HEK293 (cell line): ENCODE results near the gene PARD6B.

Experiments used
- CTCF ChIA-PET: fragments of 350-600 bp; formaldehyde crosslinking; extraction: SDS; loops from one replicate; lab custom pipeline; 2021; ENCODE audit warnings: antibody characterized with exemption; lab: Yijun Ruan, JAX
- POLR2A ChIA-PET: fragments of 300-600 bp; formaldehyde crosslinking; extraction: SDS; loops from one replicate; lab custom pipeline; 2020; ENCODE audit warnings: antibody characterized with exemption, inconsistent platforms; lab: Yijun Ruan, JAX
- H3K27ac ChIP-seq: fragments of 200-500 bp; sonication (Bioruptor generic); 2 replicates; pipeline ENCODE4 v1.5.1; 2014; ENCODE audit warnings: low read depth, low read length, control low read depth, inconsistent platforms; ENCODE audit errors: extremely low read depth
- H3K36me3 ChIP-seq, 2 experiments: fragments of 200-500 bp in 1 of 2; sonication (Bioruptor generic) in 1 of 2; 1 replicate in 1 of 2; 2 replicates in 1 of 2; pipeline ENCODE4 v1.5.1; 2014 to 2017; ENCODE audit warnings: inconsistent platforms in 2 of 2, low read length in 2 of 2; ENCODE audit not compliant: control insufficient read depth in 2 of 2, insufficient read depth in 1 of 2
- H3K4me1 ChIP-seq: fragments of 200-500 bp; sonication (Bioruptor generic); 2 replicates; pipeline ENCODE4 v1.5.1; 2014; ENCODE audit warnings: mild to moderate bottlenecking, low read length, inconsistent platforms; ENCODE audit not compliant: control insufficient read depth, insufficient read depth
- H3K4me3 ChIP-seq: 2 replicates; pipeline ENCODE4 v1.5.1; 2011; ENCODE audit warnings: low read depth, mild to moderate bottlenecking, control low read depth, low read length, moderate library complexity
- H3K9me3 ChIP-seq: fragments of 200-500 bp; sonication (Bioruptor generic); 2 replicates; pipeline ENCODE4 v1.5.1; 2014; ENCODE audit warnings: low read depth, low read length, inconsistent platforms; ENCODE audit not compliant: control insufficient read depth, insufficient read depth
- RBAK ChIP-seq: fragments of 450-650 bp; formaldehyde crosslinking; IDR thresholded peaks from 2 replicates; pipeline ENCODE4 v1.5.1; 2016; ENCODE audit warnings: missing biosample characterization, missing genetic modification characterization
- SALL2 ChIP-seq: fragments of 450-650 bp; formaldehyde crosslinking; IDR thresholded peaks from 2 replicates; pipeline ENCODE4 v1.5.0; 2017; ENCODE audit warnings: missing biosample characterization, mild to moderate bottlenecking, missing genetic modification characterization, borderline replicate concordance
- SP7 ChIP-seq: fragments of 450-650 bp; formaldehyde crosslinking; IDR thresholded peaks from 2 replicates; pipeline ENCODE4 v1.5.1; 2016; ENCODE audit warnings: missing biosample characterization, missing genetic modification characterization
- WT1 ChIP-seq: fragments of 450-650 bp; formaldehyde crosslinking; IDR thresholded peaks from 2 replicates; pipeline ENCODE4 v1.5.1; 2016; ENCODE audit warnings: missing biosample characterization, missing genetic modification characterization
- ZBTB21 ChIP-seq: fragments of 450-650 bp; formaldehyde crosslinking; IDR thresholded peaks from 2 replicates; pipeline ENCODE4 v1.5.1; 2017; ENCODE audit warnings: missing biosample characterization, missing genetic modification characterization
- ZBTB44 ChIP-seq: fragments of 450-650 bp; IDR thresholded peaks from 2 replicates; pipeline ENCODE4 v1.5.1; 2018; ENCODE audit warnings: missing biosample characterization, mild to moderate bottlenecking, missing genetic modification characterization
- ZBTB7A ChIP-seq: fragments of 450-650 bp; formaldehyde crosslinking; IDR thresholded peaks from 2 replicates; pipeline ENCODE4 v1.5.1; 2016; ENCODE audit warnings: low read depth, missing biosample characterization, missing genetic modification characterization
- ZNF114 ChIP-seq: fragments of 450-650 bp; formaldehyde crosslinking; IDR thresholded peaks from 2 replicates; pipeline ENCODE4 v1.5.0; 2017; ENCODE audit warnings: missing biosample characterization, missing genetic modification characterization
- ZNF155 ChIP-seq: fragments of 450-650 bp; formaldehyde crosslinking; IDR thresholded peaks from 2 replicates; pipeline ENCODE4 v1.5.1; 2016; ENCODE audit warnings: missing biosample characterization, missing genetic modification characterization
- ZNF16 ChIP-seq: fragments of 450-650 bp; formaldehyde crosslinking; IDR thresholded peaks from 2 replicates; pipeline ENCODE4 v1.5.1; 2016; ENCODE audit warnings: low read depth, missing biosample characterization, missing genetic modification characterization
- ZNF18 ChIP-seq: fragments of 450-650 bp; formaldehyde crosslinking; IDR thresholded peaks from 2 replicates; pipeline ENCODE4 v1.5.1; 2016; ENCODE audit warnings: missing biosample characterization, missing genetic modification characterization
- ZNF214 ChIP-seq: fragments of 450-650 bp; formaldehyde crosslinking; IDR thresholded peaks from 2 replicates; pipeline ENCODE4 v1.5.1; 2017; ENCODE audit warnings: missing biosample characterization, mild to moderate bottlenecking, missing genetic modification characterization, borderline replicate concordance
- ZNF280D ChIP-seq: fragments of 450-650 bp; formaldehyde crosslinking; IDR thresholded peaks from 2 replicates; pipeline ENCODE4 v1.5.1; 2016; ENCODE audit warnings: missing biosample characterization, missing genetic modification characterization
- ZNF341 ChIP-seq: fragments of 450-650 bp; formaldehyde crosslinking; IDR thresholded peaks from 2 replicates; pipeline ENCODE4; 2016; ENCODE audit warnings: low read depth, missing biosample characterization, missing genetic modification characterization
- ZNF350 ChIP-seq: fragments of 450-650 bp; formaldehyde crosslinking; IDR thresholded peaks from 2 replicates; pipeline ENCODE4 v1.5.0; 2017; ENCODE audit warnings: missing biosample characterization, mild to moderate bottlenecking, missing genetic modification characterization
- ZNF488 ChIP-seq: fragments of 450-650 bp; formaldehyde crosslinking; IDR thresholded peaks from 2 replicates; pipeline ENCODE4 v1.5.1; 2016; ENCODE audit warnings: missing biosample characterization, missing genetic modification characterization
- ZNF530 ChIP-seq: fragments of 450-650 bp; formaldehyde crosslinking; IDR thresholded peaks from 2 replicates; pipeline ENCODE4 v1.5.1; 2016; ENCODE audit warnings: low read depth, missing biosample characterization, missing genetic modification characterization
- ZNF76 ChIP-seq: fragments of 450-650 bp; formaldehyde crosslinking; IDR thresholded peaks from 2 replicates; pipeline ENCODE4; 2016; ENCODE audit warnings: low read depth, missing biosample characterization, missing genetic modification characterization, borderline replicate concordance
- ZNF843 ChIP-seq: fragments of 450-650 bp; formaldehyde crosslinking; IDR thresholded peaks from 2 replicates; pipeline ENCODE4 v1.5.1; 2016; ENCODE audit warnings: missing biosample characterization, missing genetic modification characterization

The PARD6B gene

GRCh38 chr20:50686821-50687220 lies 44.6 kb upstream of the PARD6B start:
- ChIA-PET POLR2A (no interaction called here), CTCF (interaction anchor here (0.7 kb wide), 1 partner anchor 41 kb away, joined by 4 read pairs; no protein-coding TSS in a partner anchor)
- no peak overlapping the region for H3K4me3 ChIP-seq
- no peaks in the 10 kb centered on the region for H3K9me3 ChIP-seq
- H3K36me3 ChIP-seq = no peaks in the 10 kb centered on the region
- H3K27ac ChIP-seq = no peak overlapping the region
- H3K4me1 ChIP-seq = no peaks in the 10 kb centered on the region
- no peak for TF ChIP-seq WT1 (tag by site-specific recombination)
- TF ChIP-seq ZBTB21 (tag by site-specific recombination) = no peak
- TF ChIP-seq ZNF530 = no peak
- no peak for TF ChIP-seq SALL2
- TF ChIP-seq RBAK (tag by site-specific recombination) = no peak
- no peak for TF ChIP-seq ZNF16 (tag by site-specific recombination)
- TF ChIP-seq ZNF155 (tag by site-specific recombination) = no peak

- POLR2A ChIA-PET = interaction anchor here (0.5 kb wide), 1 partner anchor 45 kb away, joined by 3 read pairs; no protein-coding TSS in a partner anchor
- no peak for TF ChIP-seq ZNF280D (tag by site-specific recombination)
- no peak for TF ChIP-seq ZNF114
- TF ChIP-seq SP7 = no peak
- no peak for TF ChIP-seq ZBTB44
- no peak for TF ChIP-seq ZNF76
- TF ChIP-seq ZNF18 (tag by site-specific recombination) = no peak
- TF ChIP-seq ZNF488 (tag by site-specific recombination) = no peak
- TF ChIP-seq ZNF843 (tag by site-specific recombination) = no peak
- no peak for TF ChIP-seq ZNF341
- TF ChIP-seq ZNF214 (tag by site-specific recombination) = no peak
- no peak for TF ChIP-seq ZBTB7A
- TF ChIP-seq ZNF350 (tag by site-specific recombination) = no peak
- H3K9me3 ChIP-seq = no peaks in the 10 kb centered on the region
- H3K27ac ChIP-seq = no peak overlapping the region
- H3K4me3 ChIP-seq = no peak overlapping the region
- no peaks in the 10 kb centered on the region for H3K36me3 ChIP-seq
- no peaks in the 10 kb centered on the region for H3K4me1 ChIP-seq
- CTCF ChIA-PET = no interaction called here
Observed at GRCh38 chr20:50688256-50688975, 43.0 kb upstream of the PARD6B start.
